SH-SY5Y (cell line): ENCODE data around the gene NMT2.

ENCODE experiments used
- GATA2 ChIP-seq: IDR thresholded peaks from 2 replicates; pipeline ENCODE4 v1.6.1; 2011; ENCODE audit warnings: mild to moderate bottlenecking, low read depth, low read length
- GATA3 ChIP-seq: IDR thresholded peaks from 2 replicates; pipeline ENCODE4 v1.6.1; 2011; ENCODE audit warnings: low read depth, mild to moderate bottlenecking, low read length, moderate library complexity

- no peak for TF ChIP-seq GATA3
- no peak for TF ChIP-seq GATA2
Measured at GRCh38 chr10:15182540-15183207, 14.2 kb upstream of the NMT2 start.
